Osteoblast (primary cell): Measurements from ENCODE around the gene CGB1. TPM values are rescaled to one million over a fixed set of nuclear protein-coding genes. Genes with fewer than 3 reads are reported as not detected.
A peak's percentile ranks its signal among the peaks of the same experiment; 100 is the strongest.
"Not testable (repeated sequence)": the region's sequence is repeated elsewhere in the genome, so short reads cannot be mapped to it uniquely, and the experiment has no call there.

ENCODE experiments used
- DNase-seq: peaks from one replicate; pipeline ENCODE4 v3.0.0; 2011; ENCODE audit warnings: low spot score, mixed read lengths; ENCODE audit not compliant: insufficient read length; ENCODE audit errors: missing footprints
- H2AFZ ChIP-seq: 2 replicates; pipeline ENCODE4 v1.6.0; 2011; ENCODE audit warnings: mild to moderate bottlenecking, low read length
- H3K27ac ChIP-seq: 2 replicates; pipeline ENCODE4 v1.5.1; 2011; ENCODE audit warnings: mild to moderate bottlenecking, low read depth, low read length, moderate library complexity
- H3K27me3 ChIP-seq: 2 replicates; pipeline ENCODE4 v1.6.0; 2012; ENCODE audit warnings: mild to moderate bottlenecking, control low read depth, inconsistent platforms, low read length, moderate library complexity; ENCODE audit not compliant: insufficient read depth
- H3K36me3 ChIP-seq: 2 replicates; pipeline ENCODE4 v1.5.1; 2011; ENCODE audit warnings: mild to moderate bottlenecking, low read length, control low read depth, moderate library complexity; ENCODE audit not compliant: insufficient read depth
- H3K4me1 ChIP-seq: 2 replicates; pipeline ENCODE4 v1.5.1; 2011; ENCODE audit warnings: mild to moderate bottlenecking, low read length, control low read depth, moderate library complexity; ENCODE audit not compliant: insufficient read depth
- H3K4me2 ChIP-seq: 2 replicates; pipeline ENCODE4 v1.6.0; 2011; ENCODE audit warnings: mild to moderate bottlenecking, low read length; ENCODE audit not compliant: insufficient read depth
- H3K4me3 ChIP-seq: fragments of 200-600 bp; sonication (generic); 3 replicates; pipeline ENCODE4 v1.5.1; 2012; ENCODE audit warnings: mild to moderate bottlenecking, low read length, inconsistent platforms; ENCODE audit not compliant: insufficient read depth
- H3K79me2 ChIP-seq: 2 replicates; pipeline ENCODE4 v1.6.0; 2012; ENCODE audit warnings: mild to moderate bottlenecking, low read length, control low read depth, inconsistent platforms; ENCODE audit not compliant: insufficient read depth
- H3K9me3 ChIP-seq: 2 replicates; pipeline ENCODE4 v1.5.1; 2011; ENCODE audit warnings: low read depth, low read length, control low read depth
- H4K20me1 ChIP-seq: 2 replicates; pipeline ENCODE4 v1.6.0; 2012; ENCODE audit warnings: mild to moderate bottlenecking, low read length, control low read depth; ENCODE audit not compliant: insufficient read depth
- total RNA-seq: library from RNA; depleted of rRNA; stranded (reverse); fragments of >200 nt; gene quantifications from 2 replicates; pipeline ENCODE4 v1.2.3, GENCODE V29; 2012
- TF ChIP-seq, protein P1 (sequence below): IDR thresholded peaks from 2 replicates; pipeline ENCODE4 v1.5.1; 2011; ENCODE audit warnings: mild to moderate bottlenecking, low read depth, low read length, moderate library complexity; ENCODE audit errors: extremely low read depth

The CGB1 gene
- total RNA-seq, 1 donor, result not detected

DNA sequence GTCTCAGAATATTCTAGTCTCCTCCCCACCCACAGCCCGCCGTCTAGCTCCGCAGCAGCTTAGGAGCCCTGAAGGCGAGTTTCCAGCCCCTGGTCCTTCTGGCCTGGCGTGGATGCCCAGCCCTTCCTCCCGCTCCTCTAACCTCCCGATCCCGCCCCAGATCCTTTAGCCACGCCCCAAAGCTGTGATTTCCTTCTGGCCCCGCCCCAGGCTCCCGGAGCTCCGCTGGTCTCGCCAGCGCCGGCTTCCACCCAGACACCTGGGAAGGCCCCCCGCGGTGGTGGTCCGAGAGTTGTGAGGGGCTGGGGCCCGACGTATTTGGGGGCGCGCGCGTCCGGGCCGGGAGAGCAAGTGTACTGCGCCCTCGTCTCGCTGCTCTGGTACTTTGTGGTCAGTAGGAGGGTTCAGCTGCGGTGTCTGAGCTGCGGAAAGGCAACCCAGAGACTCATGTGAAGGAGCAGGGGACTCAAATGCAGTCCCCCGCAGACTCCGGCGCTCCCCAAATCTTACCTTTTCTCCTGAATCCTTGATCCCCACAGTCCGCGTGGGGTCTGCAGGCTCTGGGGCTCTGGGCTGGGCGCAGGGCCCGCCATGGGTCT is 21.0 kb upstream of the CGB1 start, which contains the start of gene CGB7:
Gene CGB7, minus strand, starts transcription at position 114 of the 599 bp plus-strand sequence. CDS start 2,374 bp downstream, outside the sequence.
- Histone ChIP-seq H3K27ac (no peak within 1 kb of the TSS), H3K4me1 (peaks cover 10% of the 10 kb centered on the region), H3K4me3 (peak within 1 kb of the TSS; percentile 81), H3K79me2 (peaks cover 14% of the 10 kb centered on the region), H3K36me3 (no peaks in the 10 kb centered on the region), H4K20me1 (peaks cover 3% of the 10 kb centered on the region), H3K27me3 (no peaks in the 10 kb centered on the region), H3K9me3 (no peaks in the 10 kb centered on the region), H2AFZ (peak within 1 kb of the TSS; percentile 81), H3K4me2 (peak within 1 kb of the TSS; percentile 86)
- DNase-seq, result peak; percentile 98
- TF ChIP-seq, protein P1, sequence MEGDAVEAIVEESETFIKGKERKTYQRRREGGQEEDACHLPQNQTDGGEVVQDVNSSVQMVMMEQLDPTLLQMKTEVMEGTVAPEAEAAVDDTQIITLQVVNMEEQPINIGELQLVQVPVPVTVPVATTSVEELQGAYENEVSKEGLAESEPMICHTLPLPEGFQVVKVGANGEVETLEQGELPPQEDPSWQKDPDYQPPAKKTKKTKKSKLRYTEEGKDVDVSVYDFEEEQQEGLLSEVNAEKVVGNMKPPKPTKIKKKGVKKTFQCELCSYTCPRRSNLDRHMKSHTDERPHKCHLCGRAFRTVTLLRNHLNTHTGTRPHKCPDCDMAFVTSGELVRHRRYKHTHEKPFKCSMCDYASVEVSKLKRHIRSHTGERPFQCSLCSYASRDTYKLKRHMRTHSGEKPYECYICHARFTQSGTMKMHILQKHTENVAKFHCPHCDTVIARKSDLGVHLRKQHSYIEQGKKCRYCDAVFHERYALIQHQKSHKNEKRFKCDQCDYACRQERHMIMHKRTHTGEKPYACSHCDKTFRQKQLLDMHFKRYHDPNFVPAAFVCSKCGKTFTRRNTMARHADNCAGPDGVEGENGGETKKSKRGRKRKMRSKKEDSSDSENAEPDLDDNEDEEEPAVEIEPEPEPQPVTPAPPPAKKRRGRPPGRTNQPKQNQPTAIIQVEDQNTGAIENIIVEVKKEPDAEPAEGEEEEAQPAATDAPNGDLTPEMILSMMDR, result no peak

DNA sequence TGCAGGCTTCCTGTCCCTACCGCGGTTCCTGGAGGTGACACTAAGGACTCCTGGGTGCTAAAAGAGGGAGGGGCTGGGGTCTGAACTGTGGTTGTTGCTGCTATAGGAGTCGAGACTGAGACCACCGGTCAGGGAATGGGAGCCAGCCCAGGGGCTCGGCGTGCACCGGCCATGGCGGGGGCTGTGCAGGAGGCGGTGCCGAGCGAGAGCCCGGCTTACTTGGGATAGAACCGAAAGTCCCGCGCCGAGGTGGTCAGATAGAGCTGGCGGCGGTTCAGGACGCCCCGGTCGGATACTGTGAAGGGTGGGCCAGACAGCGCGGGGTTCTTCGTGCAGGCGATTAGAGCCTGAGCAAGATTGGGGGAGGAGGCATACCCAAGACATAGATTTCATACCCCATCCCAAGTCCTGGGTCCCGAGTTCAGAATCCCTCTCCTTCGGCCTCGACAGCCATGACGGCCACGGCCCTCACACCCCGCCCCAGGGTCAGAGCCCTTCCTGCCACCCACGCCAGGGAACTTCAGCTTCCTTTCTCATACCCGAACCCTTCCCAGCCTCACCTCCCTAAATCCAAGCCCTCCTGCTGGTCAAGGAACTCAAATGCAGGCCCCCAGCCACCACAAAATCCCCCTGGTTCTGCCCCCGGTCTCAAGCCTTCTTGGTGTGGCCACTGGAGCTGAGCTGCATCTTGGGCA is 20.4 kb upstream of the CGB1 start:
- Histone ChIP-seq H3K4me2 (peak overlapping the region; percentile 86), H3K4me1 (peaks cover 10% of the 10 kb centered on the region), H3K79me2 (peaks cover 14% of the 10 kb centered on the region), H2AFZ (peak overlapping the region; percentile 81), H3K4me3 (peak overlapping the region; percentile 81)
- H3K9me3 ChIP-seq, H3K36me3 ChIP-seq, H3K27ac ChIP-seq, H3K27me3 ChIP-seq, H4K20me1 ChIP-seq: not testable (repeated sequence)
- DNase-seq, result peak; percentile 53

DNA sequence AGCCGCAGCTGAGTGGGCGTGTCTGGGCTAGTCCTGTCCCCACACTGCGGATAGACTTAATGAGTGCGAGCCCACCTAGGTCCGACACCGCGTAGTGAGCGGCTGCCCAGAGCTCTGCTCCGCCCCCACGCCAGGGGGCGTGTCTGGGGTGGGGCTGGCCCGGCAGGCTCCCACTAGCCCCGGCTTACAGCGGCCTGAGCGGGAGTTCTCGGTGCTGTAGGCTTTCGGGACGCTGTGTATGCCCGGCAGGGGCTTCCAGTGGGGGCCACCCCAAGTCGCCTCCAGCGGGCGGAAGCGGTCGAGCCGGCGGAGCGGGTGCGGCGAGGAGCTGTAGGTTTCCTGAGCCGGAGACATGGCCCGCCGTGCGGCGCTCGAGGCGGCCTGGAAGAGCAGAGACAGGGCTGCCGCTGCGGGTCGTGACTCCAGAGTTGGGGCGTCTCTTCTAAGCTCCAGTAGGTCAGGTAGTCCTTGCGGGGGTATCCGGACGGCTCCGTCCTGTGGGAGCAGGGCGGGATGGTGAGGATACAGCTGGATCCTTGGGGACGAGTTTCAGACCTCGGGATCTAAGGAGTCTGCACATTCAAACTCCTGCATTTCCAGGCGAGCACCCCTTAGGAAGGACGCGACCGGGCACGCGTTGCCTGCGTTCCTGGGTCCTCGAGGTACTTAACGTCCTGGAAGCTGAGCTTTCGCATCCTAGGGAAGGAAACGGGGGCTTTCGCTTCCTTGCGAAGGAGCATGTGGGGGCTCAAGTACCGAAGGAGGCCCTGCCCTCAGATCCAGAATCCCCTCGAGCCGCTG is 19.6 kb upstream of the CGB1 start:
- Histone ChIP-seq H3K9me3 (no peaks in the 10 kb centered on the region), H3K27ac (no peak overlapping the region), H3K36me3 (no peaks in the 10 kb centered on the region), H3K4me1 (peaks cover 10% of the 10 kb centered on the region), H3K79me2 (peaks cover 14% of the 10 kb centered on the region), H3K4me2 (peak overlapping the region; percentile 86), H3K4me3 (peak overlapping the region; percentile 81), H3K27me3 (no peaks in the 10 kb centered on the region), H4K20me1 (peaks cover 3% of the 10 kb centered on the region), H2AFZ (peak overlapping the region; percentile 81)
- DNase-seq, result peak; percentile 97
- TF ChIP-seq, protein P1, result no peak

DNA sequence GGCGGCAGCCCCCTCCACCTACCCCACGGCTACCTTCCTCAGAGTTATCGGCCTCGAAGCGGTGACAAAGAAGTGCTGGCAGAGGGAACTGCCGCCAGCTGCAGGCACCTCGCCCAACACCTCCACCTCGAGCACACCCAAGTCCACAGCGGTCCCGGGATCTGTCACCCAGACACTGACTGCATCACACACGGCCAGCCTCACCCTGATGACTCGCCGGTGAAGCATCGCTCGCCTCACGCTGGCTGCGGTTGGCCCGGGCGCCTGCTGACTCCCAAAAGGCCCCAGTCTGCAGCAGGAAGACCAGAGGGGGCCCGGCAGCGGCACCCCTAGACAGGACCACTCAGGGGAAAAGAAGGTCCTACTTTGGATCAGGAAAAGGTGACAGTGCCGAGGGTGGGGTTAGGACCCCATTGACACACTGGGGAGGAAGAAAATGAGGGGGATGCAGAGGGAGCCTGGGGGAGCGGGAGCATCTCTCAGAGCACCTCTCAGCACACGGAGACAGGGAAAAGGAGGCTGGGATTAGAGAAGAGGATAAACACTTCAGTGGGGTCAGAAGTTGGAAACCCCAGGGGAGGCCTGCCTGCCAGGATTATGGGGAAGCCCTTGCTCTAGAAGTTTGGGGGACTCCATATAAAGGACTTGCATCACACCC is 13.8 kb upstream of the CGB1 start:
- H3K27me3 ChIP-seq, H3K9me3 ChIP-seq, H2AFZ ChIP-seq, H3K79me2 ChIP-seq, H4K20me1 ChIP-seq, H3K4me3 ChIP-seq, H3K4me1 ChIP-seq, H3K27ac ChIP-seq, H3K36me3 ChIP-seq: not testable (repeated sequence)
- peak; percentile 96 for DNase-seq
- peak overlapping the region; percentile 33 for H3K4me2 ChIP-seq

DNA sequence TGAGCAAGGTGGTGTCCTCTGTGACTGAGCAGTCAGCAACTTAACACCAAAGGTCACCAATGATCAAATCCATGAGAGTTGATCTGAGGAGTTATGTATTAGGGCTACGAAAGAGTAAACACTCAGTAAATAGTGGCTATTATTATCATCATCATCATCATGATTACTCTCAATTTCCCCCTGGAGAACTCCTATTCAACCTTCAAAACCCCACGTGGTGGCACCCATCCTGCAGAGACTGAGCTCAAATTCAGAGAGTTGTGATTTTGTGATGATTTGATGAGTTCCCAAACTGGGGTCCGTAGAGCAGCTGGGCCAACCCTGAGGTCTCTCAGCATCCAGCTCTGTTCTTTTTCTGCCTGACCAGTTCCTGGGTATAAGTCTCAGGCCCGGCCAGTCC is 13.1 kb upstream of the CGB1 start:
- not testable (repeated sequence) for H3K27me3 ChIP-seq, H4K20me1 ChIP-seq, H3K27ac ChIP-seq, H3K9me3 ChIP-seq, H3K4me3 ChIP-seq, H3K4me1 ChIP-seq, H3K79me2 ChIP-seq, H3K36me3 ChIP-seq, H2AFZ ChIP-seq, H3K4me2 ChIP-seq
- DNase-seq, result peak; percentile 9

DNA sequence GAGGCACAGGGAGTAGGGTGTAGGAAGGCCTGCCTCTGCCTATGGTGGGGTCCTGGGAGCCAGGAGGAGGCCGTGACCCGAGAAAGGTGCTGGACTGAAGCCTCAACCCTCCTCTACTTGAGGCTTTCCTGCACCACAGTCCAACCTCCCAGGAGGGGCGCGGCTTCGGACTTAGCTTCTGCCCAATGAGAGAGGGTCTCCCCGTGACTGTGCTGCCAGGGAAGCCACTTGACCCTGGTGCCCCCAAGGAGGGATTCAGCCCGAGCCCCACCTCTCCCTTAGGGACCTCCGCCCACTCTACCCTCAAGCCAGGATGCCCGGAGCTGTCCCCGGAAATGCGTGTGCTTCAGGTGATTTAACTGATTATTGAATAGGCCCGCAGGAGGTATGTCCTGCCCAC is 12.3 kb upstream of the CGB1 start, which contains the start of gene CGB8:
Gene CGB8, minus strand, starts transcription at position 101 of the 400 bp plus-strand sequence. CDS start 372 bp downstream, outside the sequence.
- not testable (repeated sequence) for H4K20me1 ChIP-seq, H3K27ac ChIP-seq, DNase-seq, H3K4me3 ChIP-seq, H3K79me2 ChIP-seq, H2AFZ ChIP-seq, H3K27me3 ChIP-seq, H3K4me1 ChIP-seq, H3K9me3 ChIP-seq, H3K4me2 ChIP-seq, H3K36me3 ChIP-seq

DNA sequence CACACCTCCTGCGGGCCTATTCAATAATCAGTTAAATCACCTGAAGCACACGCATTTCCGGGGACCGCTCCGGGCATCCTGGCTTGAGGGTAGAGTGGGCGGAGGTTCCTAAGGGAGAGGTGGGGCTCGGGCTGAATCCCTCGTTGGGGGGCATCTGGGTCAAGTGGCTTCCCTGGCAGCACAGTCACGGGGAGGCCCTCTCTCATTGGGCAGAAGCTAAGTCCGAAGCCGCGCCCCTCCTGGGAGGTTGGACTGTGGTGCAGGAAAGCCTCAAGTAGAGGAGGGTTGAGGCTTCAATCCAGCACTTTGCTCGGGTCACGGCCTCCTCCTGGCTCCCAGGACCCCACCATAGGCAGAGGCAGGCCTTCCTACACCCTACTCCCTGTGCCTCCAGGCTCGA is 6.9 kb upstream of the CGB1 start, which contains the start of gene CGB5:
Gene CGB5, plus strand, starts transcription at position 301 of the 400 bp plus-strand sequence. CDS start 362 bp downstream, outside the sequence.
- not testable (repeated sequence) for H3K36me3 ChIP-seq, H3K4me3 ChIP-seq, H3K9me3 ChIP-seq, H3K79me2 ChIP-seq, H2AFZ ChIP-seq, DNase-seq, H3K27ac ChIP-seq, H4K20me1 ChIP-seq, H3K4me1 ChIP-seq, H3K4me2 ChIP-seq, H3K27me3 ChIP-seq
